HG02678 (cell line): ENCODE data around the gene FBXL13.
"Not testable (repeated sequence)": the region's sequence is repeated elsewhere in the genome, so short reads cannot be mapped to it uniquely, and the experiment has no call there.

Source experiments
- ATAC-seq: cut with Tn5 transposase; IDR thresholded peaks from one replicate; pipeline ENCODE4 v1.9.1; 2021; ENCODE audit warnings: mild to moderate bottlenecking, moderate library complexity; ENCODE audit not compliant: unreplicated experiment

Gene FBXL13

GRCh38 chr7:102908676-102909075, 165.9 kb downstream of the FBXL13 start:
- no peak for ATAC-seq

DNA sequence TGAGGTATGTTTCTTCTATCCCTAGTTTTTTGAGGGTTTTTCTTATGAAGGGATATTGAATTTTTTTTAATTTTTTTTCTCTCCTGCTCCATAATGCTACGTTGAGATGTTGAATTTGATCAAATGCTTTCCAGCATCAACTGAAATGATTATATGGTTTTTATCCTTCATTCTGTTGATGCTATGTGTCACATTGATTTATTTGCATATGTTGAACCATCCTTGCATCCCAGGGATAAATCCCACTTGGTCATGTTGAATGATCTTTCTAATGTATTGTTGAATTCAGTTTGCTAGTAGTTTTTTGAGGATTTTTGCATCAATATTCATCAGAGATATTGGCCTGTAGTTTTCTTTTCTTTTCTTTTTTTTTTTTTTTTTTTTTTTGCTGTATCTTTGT, 171.0 kb downstream of the FBXL13 start:
- not testable (repeated sequence) for ATAC-seq

DNA sequence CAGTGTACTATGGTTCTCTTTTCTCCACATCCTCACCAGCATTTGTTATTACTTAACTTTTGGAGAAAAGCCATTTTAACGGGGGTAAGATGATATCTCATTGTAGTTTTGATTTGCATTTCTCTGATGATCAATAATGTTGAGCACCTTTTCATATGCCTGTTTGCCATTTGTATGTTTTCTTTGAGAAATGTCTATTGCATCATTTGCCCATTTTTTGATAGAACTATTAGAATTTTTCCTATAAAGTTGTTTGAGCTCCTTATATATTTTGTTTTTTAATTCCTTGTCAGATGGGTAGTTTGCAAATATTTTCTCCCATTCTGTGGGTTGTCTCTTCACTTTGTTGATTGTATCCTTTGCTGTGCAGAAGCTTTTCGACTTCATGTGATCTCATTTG, 172.5 kb downstream of the FBXL13 start:
- not testable (repeated sequence) for ATAC-seq

DNA sequence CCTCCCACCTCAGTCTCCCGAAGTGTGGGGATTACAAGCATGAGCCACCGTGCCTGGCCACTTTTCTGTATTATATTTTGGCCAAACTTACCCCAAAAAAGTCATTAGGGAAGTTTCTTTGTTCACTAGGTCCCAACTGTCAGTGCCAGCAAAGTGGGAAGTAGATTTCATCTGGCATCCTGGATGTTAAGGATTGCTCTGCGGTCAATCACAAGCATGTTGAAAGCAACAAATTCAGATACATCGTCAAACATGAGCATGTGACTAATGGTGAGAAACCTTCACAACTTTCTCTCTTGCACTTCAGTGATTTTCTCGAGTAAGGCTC, 176.1 kb downstream of the FBXL13 start:
- ATAC-seq, result no peak

DNA sequence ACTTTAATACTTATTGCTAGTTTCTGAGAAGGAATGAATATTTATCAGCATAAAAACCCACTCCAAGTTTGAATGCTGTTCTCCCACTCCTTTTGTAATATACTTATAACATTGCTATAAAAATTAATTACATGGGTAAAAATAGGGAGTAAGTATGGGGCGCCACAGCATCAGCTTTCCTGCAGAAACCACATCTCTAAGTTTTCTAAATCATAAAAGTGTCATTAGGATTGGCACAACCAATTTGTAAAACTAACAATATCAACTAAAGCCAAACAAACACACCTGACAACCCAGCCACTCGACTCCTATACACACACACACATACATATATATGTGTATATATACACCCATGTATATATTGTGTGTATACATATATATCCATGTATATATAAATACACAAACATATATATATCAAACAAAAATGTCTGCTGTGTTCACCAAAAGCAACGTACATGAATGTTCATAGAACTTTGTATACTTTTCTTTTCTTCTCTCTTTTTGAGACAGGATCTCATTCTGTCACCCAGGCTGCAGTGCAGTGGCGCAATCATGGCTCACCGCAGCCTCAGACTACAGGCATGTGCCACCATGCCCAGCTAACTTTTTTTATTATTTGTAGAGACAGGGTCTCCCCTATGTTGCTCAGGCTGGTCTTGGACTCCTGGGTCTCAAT, 176.6 kb downstream of the FBXL13 start:
- ATAC-seq, result no peak

DNA sequence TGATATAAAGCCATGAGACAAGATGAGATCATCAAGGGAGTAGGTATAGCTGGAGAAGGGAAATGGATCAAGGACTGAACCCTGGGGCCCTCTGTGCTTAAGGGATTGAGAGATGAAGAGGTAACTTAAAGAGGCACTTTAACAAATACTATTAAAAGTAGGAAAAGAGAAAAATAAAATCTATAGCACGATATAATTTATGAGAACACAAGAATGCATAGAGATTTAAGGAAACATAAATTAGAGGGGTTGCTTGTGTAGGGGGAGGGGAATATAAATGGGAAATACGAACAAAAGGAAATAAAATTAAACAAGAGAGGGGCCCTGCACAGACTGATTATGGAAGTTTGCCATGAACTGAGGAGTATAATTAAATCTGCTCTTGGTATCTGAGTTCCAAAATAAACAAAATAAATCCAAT, 177.4 kb downstream of the FBXL13 start:
- ATAC-seq, result no peak

- ATAC-seq, result no peak
Observed at GRCh38 chr7:102896585-102896984, 178.0 kb downstream of the FBXL13 start.

DNA sequence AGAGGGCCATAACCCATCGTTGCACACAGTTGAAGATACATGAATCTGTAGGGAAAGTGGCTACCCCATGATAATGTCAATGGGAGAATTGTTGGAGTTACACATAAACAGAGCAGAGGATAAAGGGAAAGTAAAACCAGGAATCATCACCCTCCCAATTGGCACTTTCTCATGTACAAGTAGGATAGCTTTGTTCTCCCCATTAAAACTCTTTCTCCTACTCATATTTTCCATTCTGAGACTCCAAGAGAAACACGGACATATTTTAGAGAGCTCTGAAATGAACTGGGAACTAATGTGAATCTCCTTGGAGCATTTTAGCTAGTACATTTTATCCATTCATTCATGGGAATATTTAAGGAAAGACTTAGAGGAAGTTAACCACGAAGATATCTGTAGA, 179.0 kb downstream of the FBXL13 start:
- ATAC-seq, result no peak

GRCh38 chr7:102892631-102893278, 181.8 kb downstream of the FBXL13 start:
- ATAC-seq, result no peak

DNA sequence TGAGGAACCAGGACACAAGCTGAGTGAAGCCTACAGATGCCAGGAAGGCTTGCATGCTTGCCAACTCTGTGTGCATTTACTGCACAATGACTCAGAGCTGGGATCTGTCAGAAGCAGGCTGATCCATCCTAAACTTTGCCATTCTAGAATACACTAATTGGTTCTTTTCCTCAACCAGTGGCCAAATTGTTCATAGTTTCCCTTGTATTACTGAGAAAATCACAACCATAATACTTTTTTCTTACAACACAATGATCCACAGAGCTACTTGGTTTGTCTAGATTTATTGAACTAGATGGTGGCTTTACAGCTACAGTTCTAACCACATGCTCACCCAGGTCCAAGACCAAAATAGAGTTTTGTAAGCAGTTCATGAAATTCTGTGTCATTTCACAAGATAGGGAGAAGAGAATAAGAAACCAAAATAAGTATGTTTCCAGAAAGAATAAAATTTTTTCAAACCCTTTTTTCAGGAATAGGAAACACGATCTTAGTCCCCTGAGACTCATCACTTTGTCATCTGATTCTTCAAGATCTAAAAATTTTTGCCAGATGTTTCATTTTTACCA, 182.8 kb downstream of the FBXL13 start:
- no peak for ATAC-seq

DNA sequence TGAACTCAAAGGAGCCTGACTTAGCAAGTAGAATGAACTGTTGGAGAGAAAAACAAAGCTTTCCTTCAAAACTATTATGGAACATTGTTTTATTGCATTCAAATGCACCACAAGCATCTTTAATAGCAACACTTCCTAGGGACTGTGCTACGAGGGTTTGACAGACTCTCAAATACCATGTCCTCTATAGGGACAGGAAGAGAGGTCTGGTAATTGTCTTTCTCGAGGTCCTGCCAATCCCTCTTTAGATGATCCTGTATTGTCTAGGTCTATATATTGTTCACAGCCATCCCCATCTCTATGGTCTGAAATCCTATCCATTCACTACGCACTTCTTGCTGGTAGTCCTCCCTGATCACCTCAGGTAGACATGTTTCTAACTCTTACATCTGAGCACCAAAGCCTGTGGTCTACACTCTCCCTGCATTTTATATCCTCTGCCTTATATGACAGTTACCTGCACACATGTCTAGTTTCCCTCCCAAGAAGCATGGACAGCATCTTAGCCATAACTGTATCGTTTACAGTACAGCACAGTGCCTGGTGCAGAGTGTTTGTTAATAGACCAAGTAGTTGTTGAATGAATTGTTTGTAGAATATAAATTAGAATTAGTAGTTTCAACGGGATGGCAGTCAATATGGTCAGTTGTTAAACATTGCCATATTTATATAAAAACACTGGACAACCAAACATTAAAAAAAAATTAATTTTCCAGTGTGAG, 183.5 kb downstream of the FBXL13 start:
- no peak for ATAC-seq

GRCh38 chr7:102890292-102890970, 184.2 kb downstream of the FBXL13 start:
- no peak for ATAC-seq

GRCh38 chr7:102889851-102890250, 184.7 kb downstream of the FBXL13 start:
- no peak for ATAC-seq

- ATAC-seq, result no peak
Observed at GRCh38 chr7:102888561-102889233, 185.9 kb downstream of the FBXL13 start.

DNA sequence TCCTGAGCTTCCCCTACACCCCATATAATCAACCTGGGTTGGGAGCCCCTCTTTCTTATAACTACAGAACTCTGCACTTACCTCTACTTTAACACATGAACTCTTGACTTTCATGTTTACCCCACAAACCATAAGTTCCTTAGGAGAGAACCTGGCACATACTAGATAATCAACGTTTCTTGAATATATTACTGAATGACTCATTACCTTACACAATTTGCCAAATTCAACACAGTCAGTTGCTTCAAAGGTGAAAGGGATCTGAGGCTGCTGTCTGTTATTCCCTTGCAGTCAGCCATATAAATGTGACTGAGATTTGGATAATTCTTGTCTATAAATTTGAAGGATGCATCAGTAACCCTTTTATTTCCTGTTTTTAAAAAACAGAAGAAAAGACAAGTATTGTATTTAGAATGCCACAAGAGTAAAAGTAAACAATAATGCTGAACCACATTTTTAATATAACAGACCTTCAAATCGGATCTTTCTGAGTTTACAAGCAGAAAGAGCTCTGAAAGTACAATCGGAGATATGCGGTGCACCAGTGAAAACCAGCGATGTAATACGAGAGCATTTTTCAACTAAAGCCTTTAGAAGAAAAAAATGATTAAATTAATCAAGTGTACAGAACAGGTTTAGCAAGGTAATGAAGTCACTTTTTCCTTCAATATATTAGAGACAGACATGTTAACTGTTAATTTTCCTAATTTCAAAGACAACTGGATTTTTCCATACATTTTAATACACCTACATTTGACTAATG, 191.3 kb downstream of the FBXL13 start:
- no peak for ATAC-seq

- no peak for ATAC-seq
Observed at GRCh38 chr7:102875700-102876295, 198.8 kb downstream of the FBXL13 start.

- no peak for ATAC-seq
Observed at GRCh38 chr7:102874966-102875365, 199.6 kb downstream of the FBXL13 start.

- ATAC-seq, result peak; percentile 99
Observed at GRCh38 chr7:102874166-102874829, 200.3 kb downstream of the FBXL13 start.
